ENCODE measurements around the gene NXNL1.

DNA sequence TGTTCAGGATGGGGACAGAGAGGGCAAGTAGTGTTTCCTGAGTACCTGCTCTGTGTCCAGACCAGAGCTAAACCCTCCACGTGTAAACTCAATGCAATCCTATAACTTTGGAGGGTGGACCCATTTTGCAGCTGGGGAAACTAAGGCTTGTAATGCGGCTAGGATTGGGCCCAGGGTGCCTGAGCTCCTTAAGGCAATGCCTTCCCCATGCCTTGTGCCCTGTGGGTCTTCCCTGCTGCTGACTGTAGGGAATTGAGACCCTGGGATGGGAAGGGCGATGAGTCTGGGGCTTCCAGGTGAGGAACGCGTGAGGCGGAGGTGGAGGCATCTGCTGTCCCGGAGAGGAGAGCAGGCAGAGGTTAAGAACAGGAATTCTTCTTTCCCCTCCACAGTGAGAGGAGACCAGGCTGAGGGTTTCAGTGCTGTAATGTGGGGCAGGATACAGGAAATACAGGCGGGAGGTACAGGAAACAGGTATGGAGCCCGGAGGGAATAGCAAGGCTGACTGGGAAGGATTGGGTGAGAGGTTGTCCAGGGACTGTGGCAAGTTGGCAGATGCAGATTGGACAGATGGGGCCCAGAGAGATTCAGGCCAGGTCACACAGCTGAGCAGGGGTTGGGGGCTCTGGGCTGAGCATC is 28.8 kb upstream of the NXNL1 start:
- TF ChIP-seq EZH2 (IDR thresholded peaks at IDR 0.05) (no peak), POLR2AphosphoS5 (IDR thresholded peaks at IDR 0.05; ENCODE audit: borderline replicate concordance, low read depth, low read length) (no peak)
